Fibroblast of the aortic adventitia (primary cell): ENCODE measurements around the gene GPRC5A. TPM values are rescaled to one million over a fixed set of nuclear protein-coding genes. Genes with fewer than 3 reads are reported as not detected.

Experiments used
- DNase-seq: peaks from one replicate; pipeline ENCODE4 v3.0.0-alpha.2; 2010; ENCODE audit warnings: low read depth
- H3K4me3 ChIP-seq: 2 replicates; pipeline ENCODE4 v1.5.1; 2011; ENCODE audit warnings: low read depth, mild to moderate bottlenecking, control low read depth, low read length, moderate library complexity
- CTCF ChIP-seq: IDR thresholded peaks from 2 replicates; pipeline ENCODE4 v1.5.1; 2011; ENCODE audit warnings: mild to moderate bottlenecking, low read length, control low read depth, inconsistent platforms; ENCODE audit not compliant: insufficient read depth
- total RNA-seq: library from RNA; depleted of rRNA; stranded (reverse); fragments of >200 nt; gene quantifications from 2 replicates; pipeline ENCODE4 v1.2.3, GENCODE V29; 2012; ENCODE audit warnings: low replicate concordance

GPRC5A gene
- total RNA-seq, 1 donor = 5.4 TPM

- DNase-seq = peak; percentile 72
Observed at GRCh38 chr12:12919666-12920435, 28.5 kb downstream of the GPRC5A start.

GRCh38 chr12:12922191-12922616 lies 30.8 kb downstream of the GPRC5A start:
- H3K4me3 ChIP-seq = no peak overlapping the region
- TF ChIP-seq CTCF = no peak
- peak; percentile 97 for DNase-seq

More at GRCh38 chr12:12919666-12920435, 28.5 kb downstream of the GPRC5A start:
- no peak overlapping the region for H3K4me3 ChIP-seq
- no peak for TF ChIP-seq CTCF

GRCh38 chr12:12922978-12923377 lies 31.6 kb downstream of the GPRC5A start:
- no peak for DNase-seq
- no peak overlapping the region for H3K4me3 ChIP-seq
- no peak for TF ChIP-seq CTCF

GRCh38 chr12:12924169-12924568 lies 32.8 kb downstream of the GPRC5A start:
- no peak for DNase-seq
- no peak overlapping the region for H3K4me3 ChIP-seq
- TF ChIP-seq CTCF = no peak

- DNase-seq = peak; percentile 75
Observed at GRCh38 chr12:12925388-12925787, 34.0 kb downstream of the GPRC5A start.

GRCh38 chr12:12926571-12927071 lies 35.3 kb downstream of the GPRC5A start:
- no peak for TF ChIP-seq CTCF
- DNase-seq = peak; percentile 79
- H3K4me3 ChIP-seq = no peak overlapping the region

More at GRCh38 chr12:12925388-12925787, 34.0 kb downstream of the GPRC5A start:
- no peak overlapping the region for H3K4me3 ChIP-seq
- no peak for TF ChIP-seq CTCF
